Lower leg skin (tissue), 3 donors: ENCODE results near the gene TMC5.

Experiments used
- CTCF ChIP-seq, 3 donors: fragments of 450-650 bp; IDR thresholded peaks; one replicate each; pipeline ENCODE4 v1.5.1; 2016; ENCODE audit warnings: antibody characterized with exemption in 3 of 3, mild to moderate bottlenecking in 3 of 3, moderate library complexity in 2 of 3
- POLR2A ChIP-seq, 2 donors: fragments of 450-650 bp; IDR thresholded peaks; one replicate each; pipeline ENCODE4 v1.6.1; 2016 to 2017; ENCODE audit warnings: antibody characterized with exemption in 2 of 2, mild to moderate bottlenecking in 1 of 2, moderate library complexity in 1 of 2

GRCh38 chr16:19424478-19424877, 6.8 kb downstream of the TMC5 start:
- TF ChIP-seq CTCF (IDR thresholded peaks at IDR 0.05) (no peak), POLR2A (IDR thresholded peaks at IDR 0.05) (no peak)
